ENCODE results near the gene CFAP46. TPM values are rescaled to one million over a fixed set of nuclear protein-coding genes. Genes with fewer than 3 reads are reported as not detected.
"Not testable (repeated sequence)": the region's sequence is repeated elsewhere in the genome, so short reads cannot be mapped to it uniquely, and the experiment has no call there.

Gene CFAP46
- total and polyA plus RNA-seq, 8 donors = 1.2 to 5.2 (median 3.5) TPM

DNA sequence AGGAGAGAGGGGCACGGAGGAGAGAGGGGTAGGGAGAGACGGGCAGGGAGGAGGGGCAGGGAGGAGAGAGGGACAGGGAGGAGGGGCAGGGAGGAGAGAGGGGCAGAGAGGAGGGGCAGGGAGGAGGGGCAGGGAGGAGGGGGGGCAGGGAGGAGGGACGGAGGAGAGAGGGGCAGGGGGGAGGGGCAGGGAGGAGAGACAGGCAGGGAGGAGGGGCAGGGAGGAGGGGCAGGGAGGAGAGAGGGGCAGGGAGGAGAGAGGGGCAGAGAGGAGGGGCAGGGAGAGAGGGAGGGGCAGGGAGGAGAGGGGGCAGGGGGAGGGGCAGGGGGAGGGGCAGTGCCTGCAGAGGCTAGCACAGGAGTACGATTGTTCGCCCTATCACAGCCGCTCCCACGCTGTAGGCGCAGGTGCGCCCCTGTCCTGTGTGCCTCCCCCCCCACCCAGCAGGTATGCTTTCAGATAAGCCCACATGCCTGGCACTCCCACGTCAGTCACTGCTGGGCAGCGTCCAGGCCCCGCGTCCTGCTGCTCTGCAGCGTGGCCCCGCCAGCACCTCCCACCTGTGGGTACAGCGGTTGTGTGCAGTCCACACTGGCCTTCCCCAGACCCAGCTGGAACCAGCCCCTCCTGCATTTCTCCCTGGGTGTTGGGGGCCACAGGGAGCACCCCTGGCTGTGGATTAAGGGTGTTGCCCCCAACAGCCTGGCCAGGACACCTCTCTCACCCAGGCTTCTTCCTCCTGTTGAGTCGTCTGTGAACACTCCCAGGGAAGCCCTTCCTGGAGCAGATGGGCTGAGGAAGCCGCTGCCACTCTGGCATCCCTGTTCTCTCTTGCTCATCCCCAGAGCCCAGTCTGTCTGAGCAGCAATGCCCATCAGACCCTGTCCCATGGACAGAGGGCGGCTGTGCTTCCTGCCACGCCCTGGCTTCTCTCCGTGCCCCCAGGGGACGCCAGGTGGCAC, 167.2 kb downstream of the CFAP46 start:
- ATAC-seq (peak; percentile 59), DNase-seq (peak in 1 of 4 donors; percentile 68)
- Histone ChIP-seq H3K4me3 (no peak overlapping the region), H3K27ac (no peak overlapping the region), H3K4me1 (no peaks in the 10 kb centered on the region), H3K27me3 (no peaks in the 10 kb centered on the region), H3K9me3 (no peaks in the 10 kb centered on the region), H3K36me3 (peaks cover 0 to 71% of the 10 kb centered on the region in 2 donors)
- TF ChIP-seq CTCF (IDR thresholded peaks at IDR 0.05) = no peak
- intact Hi-C loops (cut with DNase I) = no loop called here

DNA sequence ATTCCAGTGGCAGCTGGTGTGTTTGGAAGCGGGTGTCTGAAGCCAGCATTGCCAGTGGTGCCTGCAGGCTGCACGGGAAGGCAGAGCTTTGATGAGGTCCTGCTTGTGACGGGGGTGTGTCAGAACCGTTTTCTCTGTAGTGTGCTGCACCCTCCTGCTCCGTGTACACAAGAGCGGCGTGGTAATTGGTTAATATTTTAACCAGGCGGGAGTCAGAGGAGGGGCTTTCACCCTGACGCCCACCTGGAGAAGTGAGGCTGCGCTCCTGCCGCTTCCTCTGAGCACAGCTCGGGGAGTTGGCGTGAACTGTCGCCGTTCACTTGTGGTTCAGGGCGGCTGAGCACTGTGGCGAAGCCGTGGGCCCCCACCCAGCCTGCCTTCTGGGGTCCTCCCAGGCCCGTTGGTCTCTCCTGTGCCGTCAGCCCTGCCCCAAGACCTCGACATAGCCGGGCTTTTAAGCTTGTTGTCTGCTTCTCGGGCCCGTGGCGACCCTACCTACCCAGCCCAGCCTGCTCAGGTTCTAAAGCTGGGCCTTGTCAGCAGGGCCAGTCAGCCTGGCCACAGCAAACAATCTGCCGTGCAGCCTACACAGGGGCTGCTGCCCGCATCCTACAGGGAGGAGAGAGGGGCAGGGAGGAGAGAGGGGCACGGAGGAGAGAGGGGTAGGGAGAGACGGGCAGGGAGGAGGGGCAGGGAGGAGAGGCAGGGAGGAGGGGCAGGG, 168.0 kb downstream of the CFAP46 start:
- ATAC-seq (no peak), DNase-seq (peak in 1 of 4 donors; percentile 20)
- intact Hi-C loops (cut with DNase I) = no loop called here
- no peak overlapping the region for H3K4me3 ChIP-seq
- no peak for TF ChIP-seq CTCF (IDR thresholded peaks at IDR 0.05)
- H3K36me3 ChIP-seq = peaks cover 0 to 71% of the 10 kb centered on the region in 2 donors
- no peaks in the 10 kb centered on the region for H3K4me1 ChIP-seq
- no peak overlapping the region for H3K27ac ChIP-seq
- H3K9me3 ChIP-seq = peaks cover 0 to 2% of the 10 kb centered on the region in 2 donors
- H3K27me3 ChIP-seq = no peaks in the 10 kb centered on the region

DNA sequence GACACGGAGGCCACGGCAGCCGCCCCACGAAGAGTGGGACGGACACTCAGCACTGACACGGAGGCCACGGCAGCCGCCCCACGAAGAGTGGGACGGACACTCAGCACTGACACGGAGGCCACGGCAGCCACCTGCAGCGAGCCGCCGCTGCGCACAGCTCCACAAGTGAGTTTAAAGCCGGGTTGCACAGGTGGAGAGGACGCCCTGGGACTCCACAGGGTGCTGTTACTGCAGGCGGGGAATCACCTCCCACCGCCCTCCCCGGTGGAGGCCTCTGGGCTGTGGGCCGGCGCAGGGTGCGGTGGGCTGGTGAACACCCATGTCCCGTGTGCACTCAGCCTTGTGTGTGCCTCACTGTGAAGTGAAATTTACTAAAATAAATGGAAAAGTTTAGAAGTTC, 169.6 kb downstream of the CFAP46 start:
- H3K27ac ChIP-seq; H3K4me1 ChIP-seq; DNase-seq; intact Hi-C loops (cut with DNase I); H3K9me3 ChIP-seq; H3K4me3 ChIP-seq; ATAC-seq; H3K27me3 ChIP-seq: not testable (repeated sequence)
- H3K36me3 ChIP-seq = peaks cover 0 to 70% of the 10 kb centered on the region in 2 donors

DNA sequence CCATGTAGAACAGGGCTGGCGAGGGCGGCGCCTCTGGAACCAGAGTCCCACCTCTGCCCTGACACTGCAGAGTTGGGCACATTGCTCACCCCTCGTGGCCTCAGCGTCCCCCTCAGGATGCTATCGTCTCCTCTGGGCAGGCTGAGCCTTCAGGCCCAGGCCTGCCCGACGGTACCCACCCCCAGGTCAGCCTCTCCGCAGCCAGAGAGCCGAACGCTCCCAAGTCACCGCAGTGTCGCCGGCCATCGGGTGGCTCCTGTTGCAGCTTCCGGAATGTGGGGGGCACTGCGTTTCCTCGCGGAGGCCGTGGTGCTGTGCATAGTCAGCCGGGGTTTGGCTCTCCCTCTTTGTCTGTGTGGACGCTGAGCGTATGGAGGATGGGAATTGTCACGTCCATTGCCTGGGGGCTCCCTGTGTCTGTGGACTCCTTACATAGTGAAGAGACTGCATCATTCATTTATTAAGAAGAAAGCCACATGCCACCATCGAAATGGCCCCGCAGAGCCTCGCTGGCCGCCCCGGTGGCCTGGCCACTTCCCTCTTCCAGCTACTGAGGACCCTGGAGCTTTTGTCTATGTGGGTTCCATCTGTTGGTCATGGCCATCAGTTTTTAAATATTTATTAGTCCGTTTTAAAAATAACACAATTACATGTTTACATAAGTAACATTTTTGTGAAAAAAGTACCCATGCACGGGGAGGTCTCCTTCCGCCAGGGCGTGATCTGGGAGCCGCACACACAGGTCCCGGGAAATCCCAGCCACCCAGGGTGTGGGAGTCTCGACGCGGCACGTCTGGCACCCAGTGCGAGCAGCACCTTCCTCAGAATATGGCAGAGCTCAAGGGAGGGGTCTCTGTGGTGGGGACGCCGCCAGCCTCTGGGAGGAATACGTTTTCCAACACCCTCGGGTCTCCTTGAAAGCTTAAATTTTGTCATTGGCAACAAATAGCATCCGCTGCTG, 172.0 kb downstream of the CFAP46 start:
- H3K4me3 ChIP-seq = no peak overlapping the region
- no peak for ATAC-seq
- no peak for TF ChIP-seq CTCF (IDR thresholded peaks at IDR 0.05)

More for the DNA sequence above, 172.0 kb downstream of the CFAP46 start:
- H3K9me3 ChIP-seq = peaks cover 0 to 2% of the 10 kb centered on the region in 2 donors
- no peaks in the 10 kb centered on the region for H3K4me1 ChIP-seq
- H3K36me3 ChIP-seq = peaks cover 0 to 61% of the 10 kb centered on the region in 2 donors
- no peak overlapping the region for H3K27ac ChIP-seq
- intact Hi-C loops (cut with DNase I) = no loop called here
- H3K27me3 ChIP-seq = no peaks in the 10 kb centered on the region
- no peak for DNase-seq

All from left lung (tissue), 10 donors.